Measurements from ENCODE around the gene CCDC89. TPM values are rescaled to one million over a fixed set of nuclear protein-coding genes. Genes with fewer than 3 reads are reported as not detected.

The CCDC89 gene
- total RNA-seq, 1 experiment from 2014 or later: 0.37 TPM

DNA sequence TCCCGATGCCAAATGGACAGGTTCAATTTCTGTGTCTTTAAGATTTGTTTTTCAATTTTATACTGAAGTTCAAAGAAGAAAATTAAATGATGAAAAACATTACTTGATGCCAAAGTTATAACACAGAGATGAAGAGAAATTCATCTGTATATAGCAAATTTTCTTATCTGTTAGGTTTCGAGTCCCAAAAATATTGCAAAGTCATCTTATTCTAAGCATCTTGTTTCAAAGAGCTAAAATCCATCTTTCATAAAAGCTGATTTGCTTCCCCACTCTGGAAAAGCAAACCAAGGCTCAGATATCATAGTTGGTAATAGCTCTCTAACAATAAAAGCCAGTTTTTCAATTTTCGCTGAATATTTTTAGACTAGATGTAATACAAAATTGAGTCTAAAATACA is 19.0 kb upstream of the CCDC89 start:
- H3K79me2 ChIP-seq (ENCODE audit: low read length): no peaks in the 10 kb centered on the region
- H3K4me3 ChIP-seq (ENCODE audit: low read length): no peak overlapping the region
- H3K27ac ChIP-seq (ENCODE audit: low read length): no peak overlapping the region
- no peak for DNase-seq
- H3K27me3 ChIP-seq (ENCODE audit: low read length): 0 out of 2 replicates have a peak, but pooled peaks cover 2% of the 10 kb centered on the region
- H2AFZ ChIP-seq (ENCODE audit: low read length): no peak overlapping the region
- no peak overlapping the region for H3K9ac ChIP-seq (ENCODE audit: low read length)
- H3K4me1 ChIP-seq (ENCODE audit: low read length): no peaks in the 10 kb centered on the region
- no peaks in the 10 kb centered on the region for H3K9me3 ChIP-seq (ENCODE audit: low read length)
- no peaks in the 10 kb centered on the region for H3K9me2 ChIP-seq (replicated peaks; ENCODE audit: insufficient read depth, low read length)
- no peaks in the 10 kb centered on the region for H3K36me3 ChIP-seq (ENCODE audit: insufficient read depth, low read length)
- no peak overlapping the region for H3K4me2 ChIP-seq (ENCODE audit: low read depth, low read length, poor library complexity, severe bottlenecking)
- no peaks in the 10 kb centered on the region for H4K20me1 ChIP-seq (ENCODE audit: insufficient read depth, low read depth, low read length)

DNA sequence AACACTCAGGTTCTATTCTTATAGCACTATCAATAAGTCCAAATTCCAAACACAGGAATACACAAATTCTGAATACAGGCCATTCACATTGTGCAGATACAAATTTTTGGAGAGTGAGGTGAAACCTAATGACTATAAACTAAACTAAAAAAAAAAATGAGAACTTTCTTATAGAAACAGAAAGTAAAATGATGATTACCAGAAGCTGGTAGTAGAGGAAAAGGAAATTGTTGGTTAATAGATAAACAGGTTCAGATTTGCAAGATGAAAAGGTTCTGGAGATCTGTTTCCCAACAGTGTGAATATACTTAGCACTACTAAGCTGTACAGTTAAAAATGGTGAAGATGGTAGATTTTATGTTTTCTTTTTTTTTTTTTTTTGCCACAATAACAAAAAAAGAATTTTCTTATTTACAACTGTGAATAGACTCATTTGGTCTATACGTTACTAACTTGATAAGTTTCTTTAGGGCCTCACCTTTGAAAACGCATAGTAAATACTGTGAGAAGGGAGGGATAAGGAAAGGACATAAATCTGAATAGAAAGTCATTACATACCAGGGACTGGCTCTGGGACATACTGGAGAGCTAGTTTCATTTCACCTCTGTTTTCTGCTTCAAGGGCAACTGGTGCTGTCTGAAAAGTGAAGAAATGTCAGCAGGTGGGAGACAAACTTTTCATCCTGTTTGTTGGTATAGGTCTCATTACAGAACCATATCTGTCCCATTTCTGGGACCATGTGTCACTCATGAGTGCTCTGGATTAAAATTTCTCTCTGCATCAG is 14.2 kb upstream of the CCDC89 start:
- H3K27me3 ChIP-seq (ENCODE audit: low read length): 0 out of 2 replicates have a peak, but pooled peaks cover 2% of the 10 kb centered on the region
- DNase-seq: no peak
- no peaks in the 10 kb centered on the region for H3K79me2 ChIP-seq (ENCODE audit: low read length)
- H3K27ac ChIP-seq (ENCODE audit: low read length): no peak overlapping the region
- H3K9me3 ChIP-seq (ENCODE audit: low read length): no peaks in the 10 kb centered on the region
- no peak overlapping the region for H2AFZ ChIP-seq (ENCODE audit: low read length)
- H3K9ac ChIP-seq (ENCODE audit: low read length): no peak overlapping the region
- H4K20me1 ChIP-seq (ENCODE audit: insufficient read depth, low read depth, low read length): no peaks in the 10 kb centered on the region
- no peaks in the 10 kb centered on the region for H3K36me3 ChIP-seq (ENCODE audit: insufficient read depth, low read length)
- no peaks in the 10 kb centered on the region for H3K4me1 ChIP-seq (ENCODE audit: low read length)
- H3K4me2 ChIP-seq (ENCODE audit: low read depth, low read length, poor library complexity, severe bottlenecking): no peak overlapping the region
- H3K4me3 ChIP-seq (ENCODE audit: low read length): no peak overlapping the region
- H3K9me2 ChIP-seq (replicated peaks; ENCODE audit: insufficient read depth, low read length): no peaks in the 10 kb centered on the region

DNA sequence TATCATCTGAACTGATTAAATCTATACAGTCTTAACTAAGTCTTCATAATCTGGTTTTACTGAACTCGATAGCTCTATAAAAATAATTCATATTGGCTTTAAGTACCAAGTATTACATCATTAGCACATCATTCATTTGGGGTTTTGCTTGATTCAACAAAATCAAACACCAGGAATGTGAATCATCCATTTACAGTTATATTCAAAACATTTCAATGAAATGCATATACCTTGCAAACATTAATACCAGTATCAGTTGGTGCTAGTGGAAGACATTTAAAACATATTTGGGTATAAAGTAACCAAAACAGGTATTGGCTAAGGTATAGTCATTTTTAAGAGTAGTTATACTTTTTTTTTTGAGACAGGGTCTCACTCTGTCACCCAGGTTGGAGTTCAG is 12.2 kb upstream of the CCDC89 start:
- no peaks in the 10 kb centered on the region for H3K4me1 ChIP-seq (ENCODE audit: low read length)
- H2AFZ ChIP-seq (ENCODE audit: low read length): no peak overlapping the region
- H3K4me2 ChIP-seq (ENCODE audit: low read depth, low read length, poor library complexity, severe bottlenecking): no peak overlapping the region
- no peaks in the 10 kb centered on the region for H3K79me2 ChIP-seq (ENCODE audit: low read length)
- H3K4me3 ChIP-seq (ENCODE audit: low read length): no peak overlapping the region
- H3K9ac ChIP-seq (ENCODE audit: low read length): no peak overlapping the region
- no peak overlapping the region for H3K27ac ChIP-seq (ENCODE audit: low read length)
- no peaks in the 10 kb centered on the region for H3K36me3 ChIP-seq (ENCODE audit: insufficient read depth, low read length)
- DNase-seq: no peak
- 0 out of 2 replicates have a peak, but pooled peaks cover 2% of the 10 kb centered on the region for H3K27me3 ChIP-seq (ENCODE audit: low read length)
- H3K9me2 ChIP-seq (replicated peaks; ENCODE audit: insufficient read depth, low read length): no peaks in the 10 kb centered on the region
- no peaks in the 10 kb centered on the region for H4K20me1 ChIP-seq (ENCODE audit: insufficient read depth, low read depth, low read length)
- no peaks in the 10 kb centered on the region for H3K9me3 ChIP-seq (ENCODE audit: low read length)

DNA sequence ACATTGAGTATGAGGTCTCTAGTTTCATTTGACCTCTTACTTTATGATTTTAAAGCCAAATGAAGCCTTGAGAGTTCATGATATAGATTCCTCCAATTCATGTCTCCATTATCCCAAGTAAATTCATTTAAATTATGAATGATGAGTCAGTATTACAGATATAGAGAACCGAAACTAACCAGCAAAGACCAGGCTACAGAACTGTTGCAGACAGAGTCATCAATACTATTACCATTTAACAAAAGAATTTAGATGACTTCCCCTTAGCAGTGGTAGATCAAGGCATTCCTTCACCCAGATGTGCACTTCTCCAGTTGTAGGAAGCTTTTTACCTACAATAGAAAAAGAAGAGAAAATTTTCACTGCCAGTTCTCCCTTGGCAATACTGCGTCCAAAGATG is 11.8 kb upstream of the CCDC89 start:
- Histone ChIP-seq H3K27ac (ENCODE audit: low read length) (no peak overlapping the region), H3K27me3 (ENCODE audit: low read length) (0 out of 2 replicates have a peak, but pooled peaks cover 2% of the 10 kb centered on the region), H4K20me1 (ENCODE audit: insufficient read depth, low read depth, low read length) (no peaks in the 10 kb centered on the region), H3K9me3 (ENCODE audit: low read length) (no peaks in the 10 kb centered on the region), H3K4me2 (ENCODE audit: low read depth, low read length, poor library complexity, severe bottlenecking) (no peak overlapping the region), H3K4me3 (ENCODE audit: low read length) (no peak overlapping the region), H3K9ac (ENCODE audit: low read length) (no peak overlapping the region), H3K36me3 (ENCODE audit: insufficient read depth, low read length) (no peaks in the 10 kb centered on the region), H3K4me1 (ENCODE audit: low read length) (no peaks in the 10 kb centered on the region), H3K79me2 (ENCODE audit: low read length) (no peaks in the 10 kb centered on the region), H3K9me2 (replicated peaks; ENCODE audit: insufficient read depth, low read length) (no peaks in the 10 kb centered on the region), H2AFZ (ENCODE audit: low read length) (no peak overlapping the region)
- no peak for DNase-seq

DNA sequence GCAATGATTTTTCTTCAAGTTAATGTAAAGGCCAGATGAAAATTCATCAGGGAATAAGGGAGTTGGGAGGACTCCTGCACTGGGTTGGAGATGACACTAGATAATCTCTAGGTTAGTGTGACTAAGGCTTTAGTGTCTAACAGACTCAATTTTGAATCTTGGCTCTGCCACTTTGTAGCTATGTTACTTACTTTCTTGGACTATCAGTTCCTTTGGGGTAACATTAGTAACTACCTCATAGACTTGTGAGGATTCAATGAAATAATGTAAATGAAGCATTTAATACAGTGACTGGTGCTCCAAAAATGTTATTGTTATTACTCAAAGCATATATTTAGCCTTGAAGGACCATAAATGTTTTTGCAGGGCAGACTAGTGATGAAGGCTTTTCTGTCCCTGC is 9.6 kb upstream of the CCDC89 start:
- no peaks in the 10 kb centered on the region for H3K79me2 ChIP-seq (ENCODE audit: low read length)
- H3K27me3 ChIP-seq (ENCODE audit: low read length): no peaks in the 10 kb centered on the region
- H3K27ac ChIP-seq (ENCODE audit: low read length): no peak overlapping the region
- no peaks in the 10 kb centered on the region for H4K20me1 ChIP-seq (ENCODE audit: insufficient read depth, low read depth, low read length)
- H3K4me3 ChIP-seq (ENCODE audit: low read length): no peak overlapping the region
- no peak overlapping the region for H3K4me2 ChIP-seq (ENCODE audit: low read depth, low read length, poor library complexity, severe bottlenecking)
- H3K9me2 ChIP-seq (replicated peaks; ENCODE audit: insufficient read depth, low read length): no peaks in the 10 kb centered on the region
- no peaks in the 10 kb centered on the region for H3K4me1 ChIP-seq (ENCODE audit: low read length)
- H3K9ac ChIP-seq (ENCODE audit: low read length): no peak overlapping the region
- H2AFZ ChIP-seq (ENCODE audit: low read length): no peak overlapping the region
- no peaks in the 10 kb centered on the region for H3K9me3 ChIP-seq (ENCODE audit: low read length)
- no peaks in the 10 kb centered on the region for H3K36me3 ChIP-seq (ENCODE audit: insufficient read depth, low read length)
- DNase-seq: no peak

DNA sequence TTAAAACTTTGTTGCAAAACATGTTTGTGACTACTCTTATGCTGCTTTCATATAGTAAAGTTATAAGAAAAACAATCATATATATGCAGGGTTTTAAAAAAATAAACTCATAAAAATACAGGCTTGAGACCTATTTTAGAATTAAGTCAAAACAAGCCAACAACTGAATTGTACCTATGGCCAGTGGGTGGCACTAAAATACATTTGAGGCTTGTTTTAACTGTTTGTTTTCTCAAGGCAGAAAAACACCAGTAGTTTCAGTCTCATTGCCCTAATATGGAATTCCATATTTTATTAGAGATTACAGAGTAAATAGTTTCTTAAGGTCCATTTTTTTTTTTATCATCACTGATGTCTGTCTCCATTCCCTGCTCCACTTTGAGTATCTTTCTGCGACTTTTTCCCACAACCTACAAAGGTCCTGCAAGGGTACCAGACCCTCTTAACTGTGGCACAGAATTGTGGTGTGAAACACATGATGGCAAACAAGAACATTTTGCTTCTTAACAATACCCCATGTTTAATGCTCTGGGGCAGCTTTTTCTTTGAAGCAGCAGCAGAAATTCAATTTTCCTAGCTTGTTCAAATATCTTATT is 8.5 kb upstream of the CCDC89 start:
- H3K79me2 ChIP-seq (ENCODE audit: low read length): no peaks in the 10 kb centered on the region
- no peak overlapping the region for H3K9ac ChIP-seq (ENCODE audit: low read length)
- H3K9me2 ChIP-seq (replicated peaks; ENCODE audit: insufficient read depth, low read length): no peaks in the 10 kb centered on the region
- no peak overlapping the region for H3K4me3 ChIP-seq (ENCODE audit: low read length)
- no peaks in the 10 kb centered on the region for H3K9me3 ChIP-seq (ENCODE audit: low read length)
- no peak overlapping the region for H3K4me2 ChIP-seq (ENCODE audit: low read depth, low read length, poor library complexity, severe bottlenecking)
- no peak overlapping the region for H2AFZ ChIP-seq (ENCODE audit: low read length)
- H3K27ac ChIP-seq (ENCODE audit: low read length): no peak overlapping the region
- H3K27me3 ChIP-seq (ENCODE audit: low read length): no peaks in the 10 kb centered on the region
- no peaks in the 10 kb centered on the region for H3K36me3 ChIP-seq (ENCODE audit: insufficient read depth, low read length)
- H4K20me1 ChIP-seq (ENCODE audit: insufficient read depth, low read depth, low read length): no peaks in the 10 kb centered on the region
- no peaks in the 10 kb centered on the region for H3K4me1 ChIP-seq (ENCODE audit: low read length)
- DNase-seq: peak; percentile 79

DNA sequence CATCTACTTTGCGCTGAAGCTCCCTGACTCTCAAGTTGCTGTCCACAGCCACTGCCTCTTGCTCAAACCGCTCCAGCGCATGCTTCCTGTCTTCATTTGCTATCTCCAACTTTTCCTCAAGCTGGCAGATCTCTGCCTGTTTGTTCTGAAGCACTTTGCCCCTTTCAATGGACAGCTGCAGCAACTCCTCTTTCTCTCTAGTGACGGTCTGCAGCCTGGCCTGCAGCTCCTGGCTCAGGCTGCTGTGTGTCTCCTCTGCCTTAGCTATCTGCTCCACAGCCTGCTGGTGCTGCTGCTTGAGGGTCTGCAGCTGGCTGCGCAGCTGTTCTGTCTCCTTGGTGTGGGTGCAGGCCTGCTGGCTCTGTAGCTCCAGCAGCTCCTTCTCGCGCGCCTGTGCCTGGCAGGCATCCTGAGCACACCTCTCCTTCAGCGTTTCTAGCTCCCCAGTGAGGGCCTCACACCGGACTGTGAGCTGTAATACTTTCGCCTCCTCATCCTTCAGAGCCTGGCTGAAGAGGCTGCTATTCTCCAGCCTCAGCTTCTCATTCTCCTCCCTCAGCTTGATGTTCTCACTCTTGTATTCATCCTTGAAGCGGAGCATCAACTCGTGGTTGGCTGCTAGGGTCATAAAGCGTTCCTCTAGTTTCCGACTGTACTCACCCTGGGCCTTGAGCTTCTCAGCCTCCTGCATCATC is 723 bp downstream of the CCDC89 start:
- Histone ChIP-seq H2AFZ (ENCODE audit: low read length) (no peak overlapping the region), H3K4me2 (ENCODE audit: low read depth, low read length, poor library complexity, severe bottlenecking) (no peak overlapping the region), H3K27ac (ENCODE audit: low read length) (no peak overlapping the region), H3K27me3 (ENCODE audit: low read length) (no peaks in the 10 kb centered on the region), H3K36me3 (ENCODE audit: insufficient read depth, low read length) (no peaks in the 10 kb centered on the region), H3K9me3 (ENCODE audit: low read length) (no peaks in the 10 kb centered on the region), H4K20me1 (ENCODE audit: insufficient read depth, low read depth, low read length) (no peaks in the 10 kb centered on the region), H3K79me2 (ENCODE audit: low read length) (no peaks in the 10 kb centered on the region), H3K4me1 (ENCODE audit: low read length) (peaks cover 32% of the 10 kb centered on the region), H3K4me3 (ENCODE audit: low read length) (no peak overlapping the region), H3K9ac (ENCODE audit: low read length) (no peak overlapping the region), H3K9me2 (replicated peaks; ENCODE audit: insufficient read depth, low read length) (no peaks in the 10 kb centered on the region)
- DNase-seq: no peak

Measured in Karpas-422 (cell line).